OCI-M2 (cell line): Measurements from ENCODE around the gene ARMH2.

Experiments used
- DNase-seq: peaks from one replicate; lab custom pipeline; 2025; ENCODE audit not compliant: unreplicated experiment; lab: John Stamatoyannopoulos, UW

The ARMH2 gene

GRCh38 chr6:24798740-24799540, at the start of gene ARMH2:
Gene ARMH2 (minus strand): TSS chr6:24798917. CDS start chr6:24798857, 60 bp downstream.
- no peak for DNase-seq

- DNase-seq: no peak
Observed at GRCh38 chr6:24848461-24848860, 49.7 kb upstream of the ARMH2 start.

- DNase-seq: no peak
Observed at GRCh38 chr6:24847402-24847801, 48.7 kb upstream of the ARMH2 start.

- DNase-seq: no peak
Observed at GRCh38 chr6:24845578-24845977, 46.9 kb upstream of the ARMH2 start.

GRCh38 chr6:24844903-24845302, 46.2 kb upstream of the ARMH2 start:
- no peak for DNase-seq

GRCh38 chr6:24844061-24844460, 45.3 kb upstream of the ARMH2 start:
- DNase-seq: no peak

GRCh38 chr6:24840187-24840586, 41.5 kb upstream of the ARMH2 start:
- DNase-seq: no peak

GRCh38 chr6:24838994-24839393, 40.3 kb upstream of the ARMH2 start:
- DNase-seq: no peak

GRCh38 chr6:24838081-24838480, 39.4 kb upstream of the ARMH2 start:
- no peak for DNase-seq

GRCh38 chr6:24836109-24836508, 37.4 kb upstream of the ARMH2 start:
- no peak for DNase-seq

- no peak for DNase-seq
Observed at GRCh38 chr6:24833711-24834386, 35.1 kb upstream of the ARMH2 start.

GRCh38 chr6:24832794-24833193, 34.1 kb upstream of the ARMH2 start:
- DNase-seq: no peak

GRCh38 chr6:24831771-24832716, 33.3 kb upstream of the ARMH2 start:
- DNase-seq: no peak

- DNase-seq: no peak
Observed at GRCh38 chr6:24829657-24830056, 30.9 kb upstream of the ARMH2 start.

- DNase-seq: no peak
Observed at GRCh38 chr6:24827970-24828369, 29.3 kb upstream of the ARMH2 start.

GRCh38 chr6:24827162-24827561, 28.4 kb upstream of the ARMH2 start:
- no peak for DNase-seq

GRCh38 chr6:24825130-24825630, 26.5 kb upstream of the ARMH2 start:
- DNase-seq: no peak

- DNase-seq: no peak
Observed at GRCh38 chr6:24824142-24824938, 25.6 kb upstream of the ARMH2 start.

- DNase-seq: no peak
Observed at GRCh38 chr6:24823185-24823584, 24.5 kb upstream of the ARMH2 start.

GRCh38 chr6:24822696-24823095, 24.0 kb upstream of the ARMH2 start:
- no peak for DNase-seq
